ENCODE measurements around the gene EPHX1.

The EPHX1 gene

GRCh38 chr1:225860876-225861441 is 51.0 kb downstream of the EPHX1 start:
- H3K27ac ChIP-seq, result no peak overlapping the region
- TF ChIP-seq CTCF (IDR thresholded peaks at IDR 0.05), result no peak
- TF ChIP-seq ZFX (IDR thresholded peaks at IDR 0.05; ENCODE audit: borderline replicate concordance), result no peak

- TF ChIP-seq CTCF (IDR thresholded peaks at IDR 0.05) (no peak), ZFX (IDR thresholded peaks at IDR 0.05; ENCODE audit: borderline replicate concordance) (no peak)
- H3K27ac ChIP-seq, result no peak overlapping the region
Observed at GRCh38 chr1:225861834-225862580, 52.1 kb downstream of the EPHX1 start.

- TF ChIP-seq ZFX (IDR thresholded peaks at IDR 0.05; ENCODE audit: borderline replicate concordance), result no peak
- TF ChIP-seq CTCF (IDR thresholded peaks at IDR 0.05), result no peak
Observed at GRCh38 chr1:225862581-225862950, 52.6 kb downstream of the EPHX1 start.

GRCh38 chr1:225863167-225863566 is 53.2 kb downstream of the EPHX1 start:
- no peak overlapping the region for H3K27ac ChIP-seq
- TF ChIP-seq ZFX (IDR thresholded peaks at IDR 0.05; ENCODE audit: borderline replicate concordance) (no peak), CTCF (IDR thresholded peaks at IDR 0.05) (no peak)

More at GRCh38 chr1:225862581-225862950, 52.6 kb downstream of the EPHX1 start:
- H3K27ac ChIP-seq, result no peak overlapping the region

- no peak overlapping the region for H3K27ac ChIP-seq
- TF ChIP-seq ZFX (IDR thresholded peaks at IDR 0.05; ENCODE audit: borderline replicate concordance) (no peak), CTCF (IDR thresholded peaks at IDR 0.05) (no peak)
Observed at GRCh38 chr1:225865514-225865913, 55.6 kb downstream of the EPHX1 start.

- H3K27ac ChIP-seq, result no peak overlapping the region
- TF ChIP-seq CTCF (IDR thresholded peaks at IDR 0.05) (no peak), ZFX (IDR thresholded peaks at IDR 0.05; ENCODE audit: borderline replicate concordance) (no peak)
Observed at GRCh38 chr1:225866061-225866837, 56.3 kb downstream of the EPHX1 start.

GRCh38 chr1:225866981-225867380 is 57.1 kb downstream of the EPHX1 start:
- TF ChIP-seq ZFX (IDR thresholded peaks at IDR 0.05; ENCODE audit: borderline replicate concordance) (no peak), CTCF (IDR thresholded peaks at IDR 0.05) (no peak)
- no peak overlapping the region for H3K27ac ChIP-seq
